OCI-LY3 (cell line): Measurements from ENCODE around the gene TRIO.

Experiments
- H2AFZ ChIP-seq: fragments of 200-600, 300-600 bp; shearing (Covaris generic); 2 replicates; pipeline ENCODE4 v1.6.0; 2014; ENCODE audit warnings: antibody characterized with exemption, low read depth, low read length
- H3K27ac ChIP-seq: fragments of 200-600, 300-600 bp; sonication (generic); 2 replicates; pipeline ENCODE4 v1.5.1; 2014; ENCODE audit warnings: mild to moderate bottlenecking, low read length, moderate library complexity, mixed read lengths
- H3K27me3 ChIP-seq: fragments of 200-600, 300-600 bp; sonication (generic); 2 replicates; pipeline ENCODE4 v1.6.1; 2014; ENCODE audit warnings: low read depth, low read length, mixed read lengths
- H3K36me3 ChIP-seq: fragments of 200-600, 300-600 bp; sonication (generic); replicated peaks from 2 replicates; pipeline ENCODE3; 2014; ENCODE audit warnings: low read depth, low read length, mixed read lengths
- H3K4me1 ChIP-seq: fragments of 300-600, 200-600 bp; sonication (generic); 2 replicates; pipeline ENCODE4 v1.6.1; 2014; ENCODE audit warnings: low read length, mixed read lengths
- H3K4me2 ChIP-seq: fragments of 200-600, 300-600 bp; sonication (generic); 2 replicates; pipeline ENCODE4 v1.6.1; 2014; ENCODE audit warnings: low read length, mixed read lengths
- H3K4me3 ChIP-seq: fragments of 300-600, 200-600 bp; sonication (generic); 2 replicates; pipeline ENCODE4 v1.5.1; 2014; ENCODE audit warnings: antibody characterized with exemption, mild to moderate bottlenecking, low read length, moderate library complexity
- H3K79me2 ChIP-seq: fragments of 300-600, 200-600 bp; shearing (Covaris generic); 2 replicates; pipeline ENCODE4 v1.6.1; 2014; ENCODE audit warnings: mild to moderate bottlenecking, low read length, mixed read lengths
- H3K9ac ChIP-seq: fragments of 300-600, 200-600 bp; shearing (Covaris generic); 2 replicates; pipeline ENCODE4 v1.6.0; 2014; ENCODE audit warnings: mild to moderate bottlenecking, low read length, moderate library complexity
- H3K9me3 ChIP-seq: fragments of 200-600, 300-600 bp; shearing (Covaris generic); 2 replicates; pipeline ENCODE4 v1.6.1; 2014; ENCODE audit warnings: low read length, mixed read lengths; ENCODE audit not compliant: insufficient read depth
- H4K20me1 ChIP-seq: fragments of 200-600, 300-600 bp; sonication (generic); 2 replicates; pipeline ENCODE4 v1.6.1; 2016; ENCODE audit warnings: low read length, mixed read lengths; ENCODE audit not compliant: insufficient read depth
- CTCF ChIP-seq: fragments of 200-600, 300-600 bp; sonication (generic); IDR thresholded peaks from 2 replicates; pipeline ENCODE4 v1.5.1; 2014; ENCODE audit warnings: antibody characterized with exemption, low read length, low read depth
- EZH2phosphoT487 ChIP-seq: fragments of 200-600 bp; shearing (Covaris generic); IDR thresholded peaks from 2 replicates; pipeline ENCODE4 v1.6.1; 2018; ENCODE audit warnings: antibody characterized with exemption, mixed run types, low read depth

TRIO gene

GRCh38 chr5:14458414-14458813 is 315.3 kb downstream of the TRIO start:
- no peak overlapping the region for H3K4me2 ChIP-seq
- H3K4me1 ChIP-seq = no peaks in the 10 kb centered on the region
- H2AFZ ChIP-seq = no peak overlapping the region
- no peak overlapping the region for H3K27ac ChIP-seq
- no peaks in the 10 kb centered on the region for H3K9me3 ChIP-seq
- TF ChIP-seq CTCF = no peak
- no peak for TF ChIP-seq EZH2phosphoT487
- H3K27me3 ChIP-seq = no peaks in the 10 kb centered on the region
- no peaks in the 10 kb centered on the region for H3K36me3 ChIP-seq
- H3K9ac ChIP-seq = no peak overlapping the region
- no peak overlapping the region for H3K4me3 ChIP-seq
- no peaks in the 10 kb centered on the region for H3K79me2 ChIP-seq
- H4K20me1 ChIP-seq = no peaks in the 10 kb centered on the region

GRCh38 chr5:14460844-14461398 is 317.8 kb downstream of the TRIO start:
- H3K4me2 ChIP-seq = no peak overlapping the region
- TF ChIP-seq EZH2phosphoT487 (no peak), CTCF (no peak)
- no peaks in the 10 kb centered on the region for H3K36me3 ChIP-seq
- H3K9me3 ChIP-seq = no peaks in the 10 kb centered on the region
- no peaks in the 10 kb centered on the region for H3K27me3 ChIP-seq
- H3K9ac ChIP-seq = no peak overlapping the region
- H3K4me3 ChIP-seq = no peak overlapping the region
- H3K79me2 ChIP-seq = no peaks in the 10 kb centered on the region
- H3K4me1 ChIP-seq = no peaks in the 10 kb centered on the region
- H4K20me1 ChIP-seq = no peaks in the 10 kb centered on the region
- H2AFZ ChIP-seq = no peak overlapping the region
- H3K27ac ChIP-seq = no peak overlapping the region

DNA sequence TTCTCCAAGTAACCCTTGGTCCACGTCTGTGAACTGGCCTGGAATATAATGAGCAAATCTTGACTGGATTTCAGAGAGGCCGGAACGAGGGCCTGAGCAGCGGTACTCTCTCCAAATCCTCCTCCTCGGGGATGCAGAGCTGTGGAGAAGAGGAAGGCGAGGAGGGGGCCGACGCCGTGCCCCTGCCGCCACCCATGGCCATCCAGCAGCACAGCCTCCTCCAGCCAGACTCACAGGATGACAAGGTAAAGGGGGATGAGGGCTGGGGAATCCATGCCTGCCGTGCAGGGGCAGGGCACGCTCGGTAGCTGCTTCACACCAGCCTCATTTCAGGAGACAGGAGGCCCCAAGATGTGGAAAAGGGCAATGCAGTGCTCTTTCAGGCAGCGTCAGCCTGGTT is 319.5 kb downstream of the TRIO start:
- H3K27me3 ChIP-seq = no peaks in the 10 kb centered on the region
- no peak overlapping the region for H3K9ac ChIP-seq
- TF ChIP-seq EZH2phosphoT487 (no peak), CTCF (no peak)
- H3K4me1 ChIP-seq = no peaks in the 10 kb centered on the region
- no peaks in the 10 kb centered on the region for H3K79me2 ChIP-seq
- H3K4me3 ChIP-seq = no peak overlapping the region
- no peaks in the 10 kb centered on the region for H3K36me3 ChIP-seq
- H4K20me1 ChIP-seq = no peaks in the 10 kb centered on the region
- no peak overlapping the region for H2AFZ ChIP-seq
- H3K4me2 ChIP-seq = no peak overlapping the region
- no peaks in the 10 kb centered on the region for H3K9me3 ChIP-seq
- no peak overlapping the region for H3K27ac ChIP-seq

DNA sequence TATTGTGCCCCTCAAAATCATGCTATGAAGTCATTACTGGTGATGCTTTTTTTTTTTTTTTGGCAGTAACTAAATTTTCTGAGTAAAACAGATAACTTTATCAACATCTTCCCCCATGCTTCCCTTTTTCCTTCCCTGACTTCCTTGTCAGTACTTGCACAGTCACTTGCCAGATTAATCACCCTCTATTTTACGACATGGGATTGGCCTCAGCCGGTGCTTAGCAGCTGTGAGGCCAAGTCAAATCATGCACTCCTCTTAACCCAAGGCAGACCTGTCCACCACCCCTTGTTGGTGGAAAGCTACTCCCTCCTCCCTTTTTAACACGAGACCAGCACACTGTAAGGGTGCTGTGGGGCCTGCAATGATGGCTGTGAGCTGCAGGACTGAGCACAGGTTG is 320.5 kb downstream of the TRIO start:
- H3K4me3 ChIP-seq = no peak overlapping the region
- TF ChIP-seq CTCF = no peak
- TF ChIP-seq EZH2phosphoT487 = no peak
- H3K36me3 ChIP-seq = no peaks in the 10 kb centered on the region
- H4K20me1 ChIP-seq = no peaks in the 10 kb centered on the region
- H3K4me2 ChIP-seq = no peak overlapping the region
- no peak overlapping the region for H2AFZ ChIP-seq
- H3K9ac ChIP-seq = no peak overlapping the region
- H3K9me3 ChIP-seq = no peaks in the 10 kb centered on the region
- no peaks in the 10 kb centered on the region for H3K27me3 ChIP-seq
- no peak overlapping the region for H3K27ac ChIP-seq
- no peaks in the 10 kb centered on the region for H3K4me1 ChIP-seq
- no peaks in the 10 kb centered on the region for H3K79me2 ChIP-seq
